ENCODE results near the gene PNPLA5. TPM values are rescaled to one million over a fixed set of nuclear protein-coding genes. Genes with fewer than 3 reads are reported as not detected.

The PNPLA5 gene
- total and polyA plus RNA-seq, 2 of the 13 experiments (the other 11 are each of a cell fraction or from before 2014, with no cell fraction given), result not detected

DNA sequence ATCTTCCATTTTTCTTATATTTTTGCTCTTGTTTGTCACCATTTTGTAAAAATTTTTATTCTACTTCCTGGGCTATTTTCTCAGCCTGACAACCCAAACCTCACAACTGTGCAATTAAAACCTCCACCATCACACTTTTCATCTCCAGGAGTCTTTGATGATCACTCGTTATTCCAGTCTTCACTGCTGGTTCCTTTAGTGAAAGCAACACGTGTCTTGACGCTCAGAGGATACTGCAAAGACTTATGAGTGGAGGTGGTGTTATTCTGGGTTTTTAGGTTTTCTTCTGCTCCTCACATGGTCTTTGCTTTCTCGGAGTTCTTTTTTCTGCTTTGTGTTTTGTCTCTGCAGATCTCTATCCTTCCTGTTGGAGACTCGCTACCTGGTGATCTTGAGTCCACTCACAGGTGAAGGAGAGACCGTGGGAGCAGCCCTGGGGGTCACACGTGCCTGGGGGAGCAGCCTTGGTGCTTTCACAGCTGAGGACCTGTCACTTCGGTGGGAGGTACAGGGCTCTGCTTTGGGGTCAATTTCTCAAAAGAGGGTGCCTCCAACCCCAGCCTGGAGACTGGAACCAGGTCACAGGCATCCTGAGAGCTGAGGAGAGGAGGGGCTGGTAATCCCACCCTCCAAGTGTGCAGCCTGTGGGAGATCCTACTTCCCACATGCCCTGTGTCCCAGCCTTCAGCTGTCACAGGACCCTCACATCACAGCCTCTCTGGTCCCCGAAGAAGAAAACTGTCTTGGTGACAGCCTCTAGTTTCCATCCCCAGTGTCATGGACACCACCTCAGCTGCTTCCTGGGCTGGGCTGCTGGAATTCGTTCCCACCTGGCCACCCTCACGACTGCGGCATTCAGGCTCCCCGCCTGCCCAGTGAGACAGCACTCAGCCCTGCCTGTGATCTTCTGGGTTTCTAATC is 40.5 kb downstream of the PNPLA5 start:
- DNase-seq (ENCODE audit: low spot score) (no peak), ATAC-seq (no peak), FAIRE-seq (no peak)
- Histone ChIP-seq H3K27ac (ENCODE audit: extremely low read length, insufficient read depth, low read length) (no peak overlapping the region), H3K79me2 (ENCODE audit: insufficient read depth, low read length) (no peaks in the 10 kb centered on the region), H3K4me3 (replicated peaks in 1 of 3; ENCODE audit: insufficient read depth in 1 of 3, low read depth in 2 of 3, low read length in 3 of 3) (no peak overlapping the region), H3K9ac (ENCODE audit: insufficient read depth, low read depth, low read length) (no peak overlapping the region), H3K9me3 (ENCODE audit: low read length) (no peaks in the 10 kb centered on the region), H3K36me3 (replicated peaks in 1 of 2; ENCODE audit: control insufficient read depth in 1 of 2, insufficient read depth in 2 of 2, low read length in 2 of 2) (no peaks in the 10 kb centered on the region), H2AFZ (ENCODE audit: low read length) (no peak overlapping the region), H3K27me3 (ENCODE audit: control insufficient read depth in 1 of 2, insufficient read depth in 2 of 2, low read length in 2 of 2) (peaks cover 6 to 55% of the 10 kb centered on the region in 2 experiments; a peak in 3 of 5 replicates), H4K20me1 (ENCODE audit: insufficient read depth, low read length) (peaks cover 4% of the 10 kb centered on the region; the same call in 1 of the 2 replicates), H3K4me1 (ENCODE audit: insufficient read depth, low read length) (no peaks in the 10 kb centered on the region), H3K4me2 (ENCODE audit: low read depth, low read length) (no peak overlapping the region)
- intact Hi-C loops (cut with micrococcal nuclease; ENCODE audit: unreplicated experiment), result no loop called here
- no peak for TF ChIP-seq ZFYVE20 (CRISPR knock-in tag; IDR thresholded peaks at IDR 0.05; ENCODE audit: borderline replicate concordance, low read depth)
- TF ChIP-seq, protein P1, sequence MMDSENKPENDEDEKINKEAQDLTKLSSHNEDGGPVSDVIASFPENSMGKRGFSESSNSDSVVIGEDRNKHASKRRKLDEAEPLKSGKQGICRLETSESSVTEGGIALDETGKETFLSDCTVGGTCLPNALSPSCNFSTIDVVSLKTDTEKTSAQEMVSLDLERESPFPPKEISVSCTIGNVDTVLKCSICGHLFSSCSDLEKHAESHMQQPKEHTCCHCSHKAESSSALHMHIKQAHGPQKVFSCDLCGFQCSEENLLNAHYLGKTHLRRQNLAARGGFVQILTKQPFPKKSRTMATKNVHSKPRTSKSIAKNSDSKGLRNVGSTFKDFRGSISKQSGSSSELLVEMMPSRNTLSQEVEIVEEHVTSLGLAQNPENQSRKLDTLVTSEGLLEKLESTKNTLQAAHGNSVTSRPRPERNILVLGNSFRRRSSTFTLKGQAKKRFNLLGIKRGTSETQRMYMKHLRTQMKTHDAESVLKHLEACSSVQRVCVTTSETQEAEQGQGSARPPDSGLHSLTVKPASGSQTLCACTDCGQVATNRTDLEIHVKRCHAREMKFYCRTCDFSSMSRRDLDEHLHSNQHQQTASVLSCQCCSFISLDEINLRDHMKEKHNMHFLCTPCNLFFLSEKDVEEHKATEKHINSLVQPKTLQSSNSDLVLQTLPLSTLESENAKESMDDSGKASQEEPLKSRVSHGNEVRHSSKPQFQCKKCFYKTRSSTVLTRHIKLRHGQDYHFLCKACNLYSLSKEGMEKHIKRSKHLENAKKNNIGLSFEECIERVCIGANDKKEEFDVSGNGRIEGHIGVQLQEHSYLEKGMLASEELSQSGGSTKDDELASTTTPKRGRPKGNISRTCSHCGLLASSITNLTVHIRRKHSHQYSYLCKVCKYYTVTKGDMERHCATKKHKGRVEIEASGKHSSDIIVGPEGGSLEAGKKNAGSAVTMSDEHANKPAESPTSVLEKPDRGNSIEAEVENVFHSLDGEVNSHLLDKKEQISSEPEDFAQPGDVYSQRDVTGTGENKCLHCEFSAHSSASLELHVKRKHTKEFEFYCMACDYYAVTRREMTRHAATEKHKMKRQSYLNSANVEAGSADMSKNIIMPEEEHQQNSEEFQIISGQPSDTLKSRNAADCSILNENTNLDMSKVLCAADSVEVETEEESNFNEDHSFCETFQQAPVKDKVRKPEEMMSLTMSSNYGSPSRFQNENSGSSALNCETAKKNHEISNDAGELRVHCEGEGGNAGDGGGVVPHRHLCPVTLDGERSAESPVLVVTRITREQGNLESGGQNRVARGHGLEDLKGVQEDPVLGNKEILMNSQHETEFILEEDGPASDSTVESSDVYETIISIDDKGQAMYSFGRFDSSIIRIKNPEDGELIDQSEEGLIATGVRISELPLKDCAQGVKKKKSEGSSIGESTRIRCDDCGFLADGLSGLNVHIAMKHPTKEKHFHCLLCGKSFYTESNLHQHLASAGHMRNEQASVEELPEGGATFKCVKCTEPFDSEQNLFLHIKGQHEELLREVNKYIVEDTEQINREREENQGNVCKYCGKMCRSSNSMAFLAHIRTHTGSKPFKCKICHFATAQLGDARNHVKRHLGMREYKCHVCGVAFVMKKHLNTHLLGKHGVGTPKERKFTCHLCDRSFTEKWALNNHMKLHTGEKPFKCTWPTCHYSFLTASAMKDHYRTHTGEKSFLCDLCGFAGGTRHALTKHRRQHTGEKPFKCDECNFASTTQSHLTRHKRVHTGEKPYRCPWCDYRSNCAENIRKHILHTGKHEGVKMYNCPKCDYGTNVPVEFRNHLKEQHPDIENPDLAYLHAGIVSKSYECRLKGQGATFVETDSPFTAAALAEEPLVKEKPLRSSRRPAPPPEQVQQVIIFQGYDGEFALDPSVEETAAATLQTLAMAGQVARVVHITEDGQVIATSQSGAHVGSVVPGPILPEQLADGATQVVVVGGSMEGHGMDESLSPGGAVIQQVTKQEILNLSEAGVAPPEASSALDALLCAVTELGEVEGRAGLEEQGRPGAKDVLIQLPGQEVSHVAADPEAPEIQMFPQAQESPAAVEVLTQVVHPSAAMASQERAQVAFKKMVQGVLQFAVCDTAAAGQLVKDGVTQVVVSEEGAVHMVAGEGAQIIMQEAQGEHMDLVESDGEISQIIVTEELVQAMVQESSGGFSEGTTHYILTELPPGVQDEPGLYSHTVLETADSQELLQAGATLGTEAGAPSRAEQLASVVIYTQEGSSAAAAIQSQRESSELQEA (CRISPR knock-in tag; IDR thresholded peaks at IDR 0.05; ENCODE audit: not compliant biosample characterization), result no peak
- TF ChIP-seq SPEN (CRISPR knock-in tag; IDR thresholded peaks at IDR 0.05; ENCODE audit: low read depth), result no peak
- no peak for TF ChIP-seq EED (CRISPR knock-in tag; IDR thresholded peaks at IDR 0.05)
- TF ChIP-seq, protein P2, sequence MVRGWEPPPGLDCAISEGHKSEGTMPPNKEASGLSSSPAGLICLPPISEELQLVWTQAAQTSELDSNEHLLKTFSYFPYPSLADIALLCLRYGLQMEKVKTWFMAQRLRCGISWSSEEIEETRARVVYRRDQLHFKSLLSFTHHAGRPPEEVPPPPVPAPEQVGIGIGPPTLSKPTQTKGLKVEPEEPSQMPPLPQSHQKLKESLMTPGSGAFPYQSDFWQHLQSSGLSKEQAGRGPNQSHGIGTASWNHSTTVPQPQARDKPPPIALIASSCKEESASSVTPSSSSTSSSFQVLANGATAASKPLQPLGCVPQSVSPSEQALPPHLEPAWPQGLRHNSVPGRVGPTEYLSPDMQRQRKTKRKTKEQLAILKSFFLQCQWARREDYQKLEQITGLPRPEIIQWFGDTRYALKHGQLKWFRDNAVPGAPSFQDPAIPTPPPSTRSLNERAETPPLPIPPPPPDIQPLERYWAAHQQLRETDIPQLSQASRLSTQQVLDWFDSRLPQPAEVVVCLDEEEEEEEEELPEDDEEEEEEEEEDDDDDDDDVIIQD (CRISPR knock-in tag; IDR thresholded peaks at IDR 0.05; ENCODE audit: low read depth), result no peak
- no peak for TF ChIP-seq ZFP36L2 (CRISPR knock-in tag; IDR thresholded peaks at IDR 0.05)
- TF ChIP-seq SOX6 (IDR thresholded peaks at IDR 0.05), result no peak
- TF ChIP-seq SOX6 (CRISPR knock-in tag; IDR thresholded peaks at IDR 0.05), result no peak
- TF ChIP-seq, protein P3, sequence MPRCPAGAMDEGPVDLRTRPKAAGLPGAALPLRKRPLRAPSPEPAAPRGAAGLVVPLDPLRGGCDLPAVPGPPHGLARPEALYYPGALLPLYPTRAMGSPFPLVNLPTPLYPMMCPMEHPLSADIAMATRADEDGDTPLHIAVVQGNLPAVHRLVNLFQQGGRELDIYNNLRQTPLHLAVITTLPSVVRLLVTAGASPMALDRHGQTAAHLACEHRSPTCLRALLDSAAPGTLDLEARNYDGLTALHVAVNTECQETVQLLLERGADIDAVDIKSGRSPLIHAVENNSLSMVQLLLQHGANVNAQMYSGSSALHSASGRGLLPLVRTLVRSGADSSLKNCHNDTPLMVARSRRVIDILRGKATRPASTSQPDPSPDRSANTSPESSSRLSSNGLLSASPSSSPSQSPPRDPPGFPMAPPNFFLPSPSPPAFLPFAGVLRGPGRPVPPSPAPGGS (CRISPR knock-in tag; IDR thresholded peaks at IDR 0.05), result no peak
- TF ChIP-seq PHF8 (CRISPR knock-in tag; IDR thresholded peaks at IDR 0.05), result no peak
- TF ChIP-seq NCOA2 (CRISPR knock-in tag; IDR thresholded peaks at IDR 0.05), result no peak
- no peak for TF ChIP-seq XRCC5 (optimal IDR thresholded peaks at IDR 0.05; ENCODE audit: low read length)
- TF ChIP-seq NCOA5 (CRISPR knock-in tag; IDR thresholded peaks at IDR 0.05), result no peak
- no peak for TF ChIP-seq MTF1 (CRISPR knock-in tag; IDR thresholded peaks at IDR 0.05)
- ChIA-PET CTCF (ENCODE audit: low intra/inter-chr PET ratio, low total read pairs) (no interaction called here), POLR2A (no interaction called here)
- in situ Hi-C loops (cut with HindIII; ENCODE audit: extremely low pct_ligation_motif_present, low pct_unique_long_range_greater_than_20kb), result no loop called here
- 7% methylated on average over 12 of the region's 13 CpGs for WGBS (ENCODE audit: low lambda C conversion rate)
- BruUV-seq (replicated peaks), result no TSS peak

Data from HepG2 (cell line).